K562 (cell line): ENCODE data around the gene ZNF121. TPM values are rescaled to one million over a fixed set of nuclear protein-coding genes. Genes with fewer than 3 reads are reported as not detected.

Source experiments
- ATAC-seq: fragments of 200-7000 bp; cut with Tn5 transposase; 3 replicates; pipeline ENCODE4 v1.9.1; 2020; ENCODE audit warnings: moderate library complexity
- BruUV-seq: library from RNA; stranded (reverse); fragments of 400-500 nt; replicated peaks from 2 replicates; lab custom pipeline; 2021; lab: Mats Ljungman, UMichigan
- CTCF ChIA-PET: fragments of 300-600 bp; formaldehyde crosslinking; extraction: SDS; loops from one replicate; lab custom pipeline; 2021; ENCODE audit warnings: low intra/inter-chr PET ratio; lab: Yijun Ruan, JAX
- POLR2A ChIA-PET: fragments of 300-600, 350-650 bp; sonication (Branson Sonifier 250); formaldehyde crosslinking; extraction: SDS; loops from one replicate; lab custom pipeline; 2021; ENCODE audit warnings: antibody characterized with exemption, inconsistent platforms; lab: Yijun Ruan, JAX
- DNase-seq, 4 experiments: peaks; one replicate each; pipeline versions ENCODE4 v3.0.0 to v3.0.0-alpha.2; 2011 to 2018; ENCODE audit warnings: low spot score in 3 of 4, mixed read lengths in 3 of 4; ENCODE audit errors: extremely low read depth in 1 of 4
- FAIRE-seq: peaks from 2 replicates; lab custom pipeline; 2011; peaks lifted over from hg19 to GRCh38; lab: Jason Lieb, UNC
- H2AFZ ChIP-seq: 2 replicates; pipeline ENCODE4 v1.6.0; 2011; ENCODE audit warnings: low read depth, low read length, control low read depth, inconsistent platforms
- H3K27ac ChIP-seq: fragments of 200-600 bp; 3 replicates; pipeline ENCODE4 v1.8.0; 2011; ENCODE audit warnings: low read depth, mild to moderate bottlenecking, control low read depth, inconsistent platforms, low read length, moderate library complexity, mixed read lengths; ENCODE audit errors: extremely low read depth
- H3K27me3 ChIP-seq, 2 experiments: fragments of 300-600 bp in 1 of 2; 2 replicates in 1 of 2; 3 replicates in 1 of 2; pipeline versions ENCODE4 v1.6.0 to v1.8.0; 2011; ENCODE audit warnings: inconsistent platforms in 2 of 2, low read length in 2 of 2, mild to moderate bottlenecking in 1 of 2, mixed read lengths in 1 of 2, moderate library complexity in 1 of 2; ENCODE audit not compliant: control insufficient read depth in 2 of 2, insufficient read depth in 2 of 2
- H3K36me3 ChIP-seq: fragments of 300-600 bp; 3 replicates; pipeline ENCODE4 v1.8.0; 2011; ENCODE audit warnings: mild to moderate bottlenecking, low read length, inconsistent platforms; ENCODE audit not compliant: control insufficient read depth, insufficient read depth
- H3K4me1 ChIP-seq, 2 experiments: fragments of 200-600 bp in 1 of 2; replicated peaks in 1 of 2; 2 replicates in 1 of 2; 3 replicates in 1 of 2; pipeline versions ENCODE4 v1.5.1 to v1.8.0; 2011; ENCODE audit warnings: inconsistent platforms in 2 of 2, low read length in 2 of 2, mild to moderate bottlenecking in 1 of 2, mixed read lengths in 1 of 2, moderate library complexity in 1 of 2; ENCODE audit not compliant: control insufficient read depth in 2 of 2, insufficient read depth in 2 of 2
- H3K4me2 ChIP-seq: 2 replicates; pipeline ENCODE4 v1.6.1; 2011; ENCODE audit warnings: low read length, control low read depth, inconsistent platforms, mixed read lengths; ENCODE audit not compliant: insufficient read depth
- H3K4me3 ChIP-seq: fragments of 200-600 bp; sonication (generic), shearing (Covaris generic); 2 replicates; pipeline ENCODE4 v1.5.1; 2016; ENCODE audit warnings: control low read depth, inconsistent platforms
- H3K79me2 ChIP-seq: fragments of 200-600 bp; 3 replicates; pipeline ENCODE4 v1.8.0; 2011; ENCODE audit warnings: low read length, inconsistent platforms; ENCODE audit not compliant: control insufficient read depth, insufficient read depth
- H3K9ac ChIP-seq, 2 experiments: 2 replicates each; pipeline versions ENCODE4 v1.6.0 to v1.6.1; 2011; ENCODE audit warnings: low read depth in 2 of 2, low read length in 2 of 2, control low read depth in 1 of 2, inconsistent platforms in 1 of 2, mild to moderate bottlenecking in 1 of 2, mixed read lengths in 1 of 2; ENCODE audit not compliant: insufficient read depth in 1 of 2
- H3K9me1 ChIP-seq: one replicate; pipeline ENCODE4 v1.6.0; 2011; ENCODE audit warnings: inconsistent platforms, mild to moderate bottlenecking, low read length, moderate library complexity; ENCODE audit not compliant: control insufficient read depth, insufficient read depth
- H3K9me3 ChIP-seq: replicated peaks from 2 replicates; pipeline ENCODE4 v1.5.1; 2011; ENCODE audit warnings: low read depth, low read length, inconsistent platforms; ENCODE audit not compliant: control insufficient read depth, insufficient read depth
- H4K20me1 ChIP-seq: replicated peaks from 2 replicates; pipeline ENCODE4 v1.6.1; 2011; ENCODE audit warnings: low read length, inconsistent platforms, mixed read lengths; ENCODE audit not compliant: control insufficient read depth, insufficient read depth
- BRD9 ChIP-seq: fragments of 450-650 bp; IDR thresholded peaks from 2 replicates; pipeline ENCODE4 v1.6.1; 2018; ENCODE audit warnings: low read depth; ENCODE audit not compliant: partially characterized antibody
- CBX3 ChIP-seq, 2 experiments: IDR thresholded peaks; 1 replicate in 1 of 2; 2 replicates in 1 of 2; pipeline ENCODE4 v1.6.1; 2012; ENCODE audit warnings: inconsistent platforms in 2 of 2, low read length in 2 of 2, borderline replicate concordance in 1 of 2, control low read depth in 1 of 2
- JUN ChIP-seq, 2 experiments: sonication (generic) in 1 of 2; formaldehyde crosslinking in 1 of 2; IDR thresholded peaks; 2 replicates each; pipeline versions ENCODE4 v1.6.1 to v1.8.0; 2012 to 2022; ENCODE audit warnings: borderline replicate concordance in 2 of 2, mild to moderate bottlenecking in 2 of 2, improper control_type of control experiment in 1 of 2, low read depth in 1 of 2, low read length in 1 of 2, missing genetic modification reagents in 1 of 2
- NFRKB ChIP-seq: fragments of 450-650 bp; IDR thresholded peaks from 2 replicates; pipeline ENCODE4 v1.6.1; 2016; ENCODE audit warnings: low read depth
- RBM25 ChIP-seq: fragments of 200-400 bp; formaldehyde crosslinking; IDR thresholded peaks from 2 replicates; pipeline ENCODE4 v1.6.1; 2018; ENCODE audit warnings: low read length, low read depth, moderate library complexity; ENCODE audit not compliant: severe bottlenecking
- TRIM24 ChIP-seq, 2 experiments: fragments of 450-650 bp; IDR thresholded peaks; 2 replicates each; pipeline ENCODE4 v1.6.1; 2016
- TRIM28 ChIP-seq: fragments of 450-650 bp; IDR thresholded peaks from 2 replicates; pipeline ENCODE4 v1.6.1; 2017
- ZEB2 ChIP-seq: fragments of 450-650 bp; IDR thresholded peaks from 2 replicates; pipeline ENCODE4 v1.6.1; 2016
- ZNF740 ChIP-seq, 3 experiments: fragments of 200-800 bp in 1 of 3; sonication (Bioruptor generic) in 1 of 3; sonication (generic) in 1 of 3; formaldehyde crosslinking in 1 of 3; IDR thresholded peaks; 2 replicates each; pipeline versions ENCODE4 v1.6.1 to v1.8.0; 2016 to 2022; ENCODE audit warnings: mild to moderate bottlenecking in 2 of 3, missing compliant biosample characterization in 2 of 3, missing genetic modification characterization in 2 of 3, missing genetic modification reagents in 1 of 3
- ZZZ3 ChIP-seq: fragments of 450-650 bp; IDR thresholded peaks from 2 replicates; pipeline ENCODE4 v1.6.1; 2016; ENCODE audit warnings: antibody characterized with exemption, mild to moderate bottlenecking, moderate library complexity
- WGBS: fragments of 100-300 bp; shearing (Covaris generic); methylation state at CpG from one replicate; pipeline ENCODE4 v1.1.6; 2016; ENCODE audit warnings: low coverage, mixed read lengths; ENCODE audit not compliant: insufficient coverage; ENCODE audit errors: missing lambda C conversion rate; 5-methylcytosine and 5-hydroxymethylcytosine counted together
- in situ Hi-C: fragments of 300-500 bp; cut with MboI; formaldehyde crosslinking; loops from 4 replicates; pipeline ENCODE4 v1.15.0; 2018; ENCODE audit warnings: inconsistent platforms, mixed read lengths
- intact Hi-C: fragments of 100-400 bp; cut with micrococcal nuclease; formaldehyde crosslinking; loops from 2 replicates; pipeline ENCODE4 v1.14.2; 2022
- polyA plus RNA-seq, 8 experiments: library from polyadenylated mRNA; depleted of rRNA in 4 of 8; stranded (reverse) in 5 of 8; unstranded in 3 of 8; fragments of >200 nt; fragmentation: Nextera tagmentation in 2 of 8; fragmentation: Illumina TruSeq in 1 of 8; extraction: Ambion mirVana in 2 of 8; extraction: Trizol in 1 of 8; gene quantifications; 2 replicates each; pipeline versions ENCODE4 v1.2.1 to v1.2.3, GENCODE V29; 2011 to 2014; ENCODE audit warnings: inconsistent platforms in 1 of 8, missing spikeins in 1 of 8
- total RNA-seq, 7 experiments: library from RNA; depleted of rRNA in 6 of 7; stranded (reverse); fragments of >200 nt in 6 of 7; fragmentation: Illumina TruSeq in 2 of 7; extraction: Trizol in 2 of 7; gene quantifications; 2 replicates each; pipeline versions ENCODE4 v1.2.1 to v1.2.3, GENCODE V29; 2011 to 2021; ENCODE audit warnings: low replicate concordance in 1 of 7
- TF ChIP-seq, protein P1 (sequence below): fragments of 450-650 bp; IDR thresholded peaks from 2 replicates; pipeline ENCODE4 v1.6.1; 2018; ENCODE audit warnings: mild to moderate bottlenecking, low read depth; ENCODE audit not compliant: partially characterized antibody
- TF ChIP-seq, protein P2 (sequence below): fragments of 250-450 bp; sonication (Bioruptor Pico); IDR thresholded peaks from 2 replicates; pipeline ENCODE4 v1.4.0; 2020; ENCODE audit warnings: borderline replicate concordance
- TF ChIP-seq, protein P3 (sequence below): fragments of 250-450 bp; sonication (Bioruptor Pico); IDR thresholded peaks from 2 replicates; pipeline ENCODE4 v1.5.1; 2021; ENCODE audit warnings: mild to moderate bottlenecking

Gene ZNF121
- total and polyA plus RNA-seq, 9 of the 15 experiments (the other 6 are each of a cell fraction or from before 2014, with no cell fraction given), result 14.6 to 115 (median 33.4) TPM

- peak in 1 of 2 experiments; percentile 88; a peak in 2 of 3 replicates for TF ChIP-seq CBX3 (IDR thresholded peaks at IDR 0.05; ENCODE audit: borderline replicate concordance in 1 of 2, low read length in 2 of 2)
- peak in 1 of 2 experiments; percentile 71; a peak in 2 of 4 replicates for TF ChIP-seq TRIM24 (IDR thresholded peaks at IDR 0.05)
Measured at GRCh38 chr19:9528757-9529336, 55.5 kb downstream of the ZNF121 start (continued).

DNA sequence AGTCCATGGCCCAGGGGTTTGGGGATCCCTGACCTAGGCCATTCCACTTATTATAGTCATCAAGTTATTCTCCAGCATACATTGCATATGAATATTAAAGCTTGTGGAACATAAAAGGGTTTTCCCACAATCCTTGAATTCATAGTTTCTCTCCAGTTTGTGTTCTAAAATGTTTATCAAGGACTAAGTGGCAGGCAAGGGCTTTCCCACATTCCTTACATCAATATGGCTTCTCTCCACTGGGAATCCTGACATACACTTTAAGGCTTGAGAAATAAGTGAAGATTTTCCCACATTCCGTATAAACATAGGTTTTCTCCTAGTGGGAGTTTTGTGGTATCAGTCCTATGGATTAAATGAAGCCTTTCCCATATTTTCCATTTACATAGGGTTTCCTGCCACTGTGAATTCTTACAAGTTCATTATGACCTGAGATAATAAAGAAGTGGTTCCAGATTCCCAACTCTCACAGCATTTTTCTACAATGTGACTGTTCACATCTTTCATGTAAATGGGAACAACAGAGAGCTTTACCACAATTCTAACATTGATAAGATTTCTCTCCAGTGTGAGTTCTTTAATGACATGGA lies 60.3 kb downstream of the ZNF121 start:
- H3K4me3 ChIP-seq, result no peak overlapping the region
- in situ Hi-C loops, result no loop called here
- TF ChIP-seq TRIM28 (peak; percentile 97), ZZZ3 (no peak), NFRKB (peak; percentile 67; the same call in 1 of the 2 replicates), RBM25 (peak; percentile 80), ZEB2 (peak; percentile 61; the same call in 1 of the 2 replicates), TRIM24 (IDR thresholded peaks at IDR 0.05) (0 out of 4 replicates have a peak, but pooled peaks of 1 of the 2 experiments have one; percentile 37), ZNF740 (CRISPR knock-in tag; IDR thresholded peaks at IDR 0.05) (no peak), ZNF740 (tag; IDR thresholded peaks at IDR 0.05) (no peak), JUN (IDR thresholded peaks at IDR 0.05; ENCODE audit: borderline replicate concordance, low read depth, low read length) (0 out of 2 replicates have a peak, but pooled peaks have one; percentile 21), JUN (CRISPR knock-in tag; IDR thresholded peaks at IDR 0.05; ENCODE audit: borderline replicate concordance) (no peak), BRD9 (no peak)
- TF ChIP-seq, protein P1, sequence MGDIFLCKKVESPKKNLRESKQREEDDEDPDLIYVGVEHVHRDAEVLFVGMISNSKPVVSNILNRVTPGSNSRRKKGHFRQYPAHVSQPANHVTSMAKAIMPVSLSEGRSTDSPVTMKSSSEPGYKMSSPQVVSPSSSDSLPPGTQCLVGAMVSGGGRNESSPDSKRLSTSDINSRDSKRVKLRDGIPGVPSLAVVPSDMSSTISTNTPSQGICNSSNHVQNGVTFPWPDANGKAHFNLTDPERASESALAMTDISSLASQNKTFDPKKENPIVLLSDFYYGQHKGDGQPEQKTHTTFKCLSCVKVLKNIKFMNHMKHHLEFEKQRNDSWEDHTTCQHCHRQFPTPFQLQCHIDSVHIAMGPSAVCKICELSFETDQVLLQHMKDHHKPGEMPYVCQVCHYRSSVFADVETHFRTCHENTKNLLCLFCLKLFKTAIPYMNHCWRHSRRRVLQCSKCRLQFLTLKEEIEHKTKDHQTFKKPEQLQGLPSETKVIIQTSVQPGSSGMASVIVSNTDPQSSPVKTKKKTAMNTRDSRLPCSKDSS, result peak; percentile 84
- TF ChIP-seq, protein P2, sequence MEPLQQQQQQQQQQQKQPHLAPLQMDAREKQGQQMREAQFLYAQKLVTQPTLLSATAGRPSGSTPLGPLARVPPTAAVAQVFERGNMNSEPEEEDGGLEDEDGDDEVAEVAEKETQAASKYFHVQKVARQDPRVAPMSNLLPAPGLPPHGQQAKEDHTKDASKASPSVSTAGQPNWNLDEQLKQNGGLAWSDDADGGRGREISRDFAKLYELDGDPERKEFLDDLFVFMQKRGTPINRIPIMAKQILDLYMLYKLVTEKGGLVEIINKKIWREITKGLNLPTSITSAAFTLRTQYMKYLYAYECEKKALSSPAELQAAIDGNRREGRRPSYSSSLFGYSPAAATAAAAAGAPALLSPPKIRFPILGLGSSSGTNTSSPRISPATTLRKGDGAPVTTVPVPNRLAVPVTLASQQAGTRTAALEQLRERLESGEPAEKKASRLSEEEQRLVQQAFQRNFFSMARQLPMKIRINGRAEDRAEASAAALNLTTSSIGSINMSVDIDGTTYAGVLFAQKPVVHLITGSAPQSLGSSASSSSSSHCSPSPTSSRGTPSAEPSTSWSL (CRISPR knock-in tag), result no peak
- TF ChIP-seq, protein P3, sequence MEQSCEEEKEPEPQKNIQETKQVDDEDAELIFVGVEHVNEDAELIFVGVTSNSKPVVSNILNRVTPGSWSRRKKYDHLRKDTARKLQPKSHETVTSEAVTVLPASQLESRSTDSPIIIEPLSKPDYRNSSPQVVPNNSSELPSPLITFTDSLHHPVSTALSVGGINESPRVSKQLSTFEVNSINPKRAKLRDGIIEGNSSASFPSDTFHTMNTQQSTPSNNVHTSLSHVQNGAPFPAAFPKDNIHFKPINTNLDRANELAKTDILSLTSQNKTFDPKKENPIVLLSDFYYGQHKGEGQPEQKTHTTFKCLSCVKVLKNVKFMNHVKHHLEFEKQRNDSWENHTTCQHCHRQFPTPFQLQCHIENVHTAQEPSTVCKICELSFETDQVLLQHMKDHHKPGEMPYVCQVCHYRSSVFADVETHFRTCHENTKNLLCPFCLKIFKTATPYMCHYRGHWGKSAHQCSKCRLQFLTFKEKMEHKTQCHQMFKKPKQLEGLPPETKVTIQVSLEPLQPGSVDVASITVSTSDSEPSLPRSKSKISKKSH, result peak; percentile 90

More for the DNA sequence above, 60.3 kb downstream of the ZNF121 start:
- H2AFZ ChIP-seq, result no peak overlapping the region
- peaks cover 10% of the 10 kb centered on the region; the same call in 2 of the 3 replicates for H3K36me3 ChIP-seq
- no peaks in the 10 kb centered on the region; a peak in 1 of 5 replicates for H3K27me3 ChIP-seq
- no peak overlapping the region for H3K9ac ChIP-seq
- ATAC-seq (no peak), FAIRE-seq (no peak), DNase-seq (no peak)
- intact Hi-C loops, result no loop called here
- H3K9me1 ChIP-seq, result no peaks in the 10 kb centered on the region
- POLR2A ChIA-PET, result no interaction called here
- no TSS peak for BruUV-seq
- H4K20me1 ChIP-seq, result no peaks in the 10 kb centered on the region
- peaks cover 35% of the 10 kb centered on the region for H3K9me3 ChIP-seq
- no peaks in the 10 kb centered on the region for H3K4me1 ChIP-seq
- 65% methylated on average over 1 of the region's 1 CpG for WGBS
- H3K27ac ChIP-seq, result no peak overlapping the region
- CTCF ChIA-PET, result no interaction called here
- no peak overlapping the region for H3K4me2 ChIP-seq
- no peaks in the 10 kb centered on the region for H3K79me2 ChIP-seq
